OCI-LY3 (cell line): ENCODE results near the gene FKRP.

Experiments used
- H2AFZ ChIP-seq: fragments of 200-600, 300-600 bp; shearing (Covaris generic); 2 replicates; pipeline ENCODE4 v1.6.0; 2014; ENCODE audit warnings: antibody characterized with exemption, low read depth, low read length
- H3K27ac ChIP-seq: fragments of 200-600, 300-600 bp; sonication (generic); 2 replicates; pipeline ENCODE4 v1.5.1; 2014; ENCODE audit warnings: mild to moderate bottlenecking, low read length, moderate library complexity, mixed read lengths
- H3K27me3 ChIP-seq: fragments of 200-600, 300-600 bp; sonication (generic); 2 replicates; pipeline ENCODE4 v1.6.1; 2014; ENCODE audit warnings: low read depth, low read length, mixed read lengths
- H3K36me3 ChIP-seq: fragments of 200-600, 300-600 bp; sonication (generic); replicated peaks from 2 replicates; pipeline ENCODE3; 2014; ENCODE audit warnings: low read depth, low read length, mixed read lengths
- H3K4me1 ChIP-seq: fragments of 300-600, 200-600 bp; sonication (generic); 2 replicates; pipeline ENCODE4 v1.6.1; 2014; ENCODE audit warnings: low read length, mixed read lengths
- H3K4me2 ChIP-seq: fragments of 200-600, 300-600 bp; sonication (generic); 2 replicates; pipeline ENCODE4 v1.6.1; 2014; ENCODE audit warnings: low read length, mixed read lengths
- H3K4me3 ChIP-seq: fragments of 300-600, 200-600 bp; sonication (generic); 2 replicates; pipeline ENCODE4 v1.5.1; 2014; ENCODE audit warnings: antibody characterized with exemption, mild to moderate bottlenecking, low read length, moderate library complexity
- H3K79me2 ChIP-seq: fragments of 300-600, 200-600 bp; shearing (Covaris generic); 2 replicates; pipeline ENCODE4 v1.6.1; 2014; ENCODE audit warnings: mild to moderate bottlenecking, low read length, mixed read lengths
- H3K9ac ChIP-seq: fragments of 300-600, 200-600 bp; shearing (Covaris generic); 2 replicates; pipeline ENCODE4 v1.6.0; 2014; ENCODE audit warnings: mild to moderate bottlenecking, low read length, moderate library complexity
- H3K9me3 ChIP-seq: fragments of 200-600, 300-600 bp; shearing (Covaris generic); 2 replicates; pipeline ENCODE4 v1.6.1; 2014; ENCODE audit warnings: low read length, mixed read lengths; ENCODE audit not compliant: insufficient read depth
- H4K20me1 ChIP-seq: fragments of 200-600, 300-600 bp; sonication (generic); 2 replicates; pipeline ENCODE4 v1.6.1; 2016; ENCODE audit warnings: low read length, mixed read lengths; ENCODE audit not compliant: insufficient read depth
- CTCF ChIP-seq: fragments of 200-600, 300-600 bp; sonication (generic); IDR thresholded peaks from 2 replicates; pipeline ENCODE4 v1.5.1; 2014; ENCODE audit warnings: antibody characterized with exemption, low read length, low read depth
- EZH2phosphoT487 ChIP-seq: fragments of 200-600 bp; shearing (Covaris generic); IDR thresholded peaks from 2 replicates; pipeline ENCODE4 v1.6.1; 2018; ENCODE audit warnings: antibody characterized with exemption, mixed run types, low read depth

Gene FKRP

GRCh38 chr19:46723471-46723870, 22.4 kb upstream of the FKRP start:
- Histone ChIP-seq H2AFZ (no peak overlapping the region), H4K20me1 (peaks cover 12% of the 10 kb centered on the region; the same call in 1 of the 2 replicates), H3K27me3 (no peaks in the 10 kb centered on the region), H3K9me3 (no peaks in the 10 kb centered on the region), H3K36me3 (peaks cover 71% of the 10 kb centered on the region), H3K79me2 (peaks cover 12% of the 10 kb centered on the region; the same call in 1 of the 2 replicates), H3K4me1 (peaks cover 21% of the 10 kb centered on the region), H3K4me3 (no peak overlapping the region), H3K4me2 (no peak overlapping the region), H3K27ac (no peak overlapping the region), H3K9ac (no peak overlapping the region)
- TF ChIP-seq CTCF: no peak
- TF ChIP-seq EZH2phosphoT487: no peak

- H2AFZ ChIP-seq: no peak overlapping the region
- peaks cover 20% of the 10 kb centered on the region for H3K79me2 ChIP-seq
- H3K36me3 ChIP-seq: peaks cover 71% of the 10 kb centered on the region
- TF ChIP-seq CTCF (no peak), EZH2phosphoT487 (no peak)
- no peak overlapping the region for H3K4me3 ChIP-seq
- H4K20me1 ChIP-seq: peaks cover 19% of the 10 kb centered on the region
- no peak overlapping the region for H3K9ac ChIP-seq
- no peaks in the 10 kb centered on the region for H3K9me3 ChIP-seq
- H3K4me2 ChIP-seq: no peak overlapping the region
- no peaks in the 10 kb centered on the region for H3K27me3 ChIP-seq
- H3K27ac ChIP-seq: no peak overlapping the region
- peaks cover 11% of the 10 kb centered on the region for H3K4me1 ChIP-seq
These were observed 21.4 kb upstream of the FKRP start for GRCh38 chr19:46724468-46724867.

DNA sequence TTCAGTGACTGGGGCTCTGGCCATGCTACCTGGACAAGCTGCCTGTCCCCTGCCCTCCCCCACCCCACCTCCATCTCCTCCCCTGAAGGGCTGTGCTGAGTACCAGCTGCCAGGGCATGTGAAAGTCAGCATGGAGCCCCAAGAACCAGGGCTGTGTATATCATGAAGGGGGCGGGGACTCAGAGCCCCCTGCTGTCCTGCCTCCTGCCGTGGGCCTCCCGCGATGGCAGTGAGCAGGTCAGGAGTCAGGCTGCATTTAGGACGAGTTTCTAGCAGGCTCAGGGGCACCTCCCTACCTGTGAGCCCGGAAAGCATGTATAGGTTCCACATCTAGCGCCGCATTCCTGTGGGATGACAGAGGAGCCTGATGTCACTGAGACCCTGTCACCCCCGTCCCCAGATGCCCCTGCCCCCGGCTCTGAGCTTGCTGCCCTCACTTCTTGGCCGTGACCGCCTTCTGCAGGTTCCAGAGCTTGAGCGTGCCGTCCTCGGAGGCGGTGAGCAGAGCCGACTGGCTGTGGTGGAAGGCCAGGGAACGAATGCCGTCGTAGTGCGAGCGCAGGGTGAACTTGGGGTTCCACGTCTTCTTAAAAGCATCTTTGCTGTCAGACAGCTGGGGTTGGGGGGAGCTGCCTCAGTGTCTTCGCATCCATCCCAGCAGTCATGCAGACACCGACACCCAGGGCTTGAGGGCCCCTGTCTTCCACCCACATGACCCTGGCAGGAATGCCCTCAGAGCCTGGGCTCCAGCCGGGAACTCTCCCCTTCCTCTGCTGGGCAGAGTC, 20.6 kb upstream of the FKRP start:
- H3K27ac ChIP-seq: no peak overlapping the region
- peaks cover 4% of the 10 kb centered on the region for H3K4me1 ChIP-seq
- no peak overlapping the region for H2AFZ ChIP-seq

More for the DNA sequence above, 20.6 kb upstream of the FKRP start:
- no peak overlapping the region for H3K4me3 ChIP-seq
- peaks cover 20% of the 10 kb centered on the region for H3K79me2 ChIP-seq
- no peaks in the 10 kb centered on the region for H3K27me3 ChIP-seq
- H3K36me3 ChIP-seq: peaks cover 78% of the 10 kb centered on the region
- H3K9ac ChIP-seq: no peak overlapping the region
- TF ChIP-seq CTCF: no peak
- TF ChIP-seq EZH2phosphoT487: no peak
- H3K4me2 ChIP-seq: no peak overlapping the region
- H3K9me3 ChIP-seq: no peaks in the 10 kb centered on the region
- peaks cover 26% of the 10 kb centered on the region for H4K20me1 ChIP-seq
